Measurements from ENCODE around the gene KRTAP5-3.

KRTAP5-3 gene

DNA sequence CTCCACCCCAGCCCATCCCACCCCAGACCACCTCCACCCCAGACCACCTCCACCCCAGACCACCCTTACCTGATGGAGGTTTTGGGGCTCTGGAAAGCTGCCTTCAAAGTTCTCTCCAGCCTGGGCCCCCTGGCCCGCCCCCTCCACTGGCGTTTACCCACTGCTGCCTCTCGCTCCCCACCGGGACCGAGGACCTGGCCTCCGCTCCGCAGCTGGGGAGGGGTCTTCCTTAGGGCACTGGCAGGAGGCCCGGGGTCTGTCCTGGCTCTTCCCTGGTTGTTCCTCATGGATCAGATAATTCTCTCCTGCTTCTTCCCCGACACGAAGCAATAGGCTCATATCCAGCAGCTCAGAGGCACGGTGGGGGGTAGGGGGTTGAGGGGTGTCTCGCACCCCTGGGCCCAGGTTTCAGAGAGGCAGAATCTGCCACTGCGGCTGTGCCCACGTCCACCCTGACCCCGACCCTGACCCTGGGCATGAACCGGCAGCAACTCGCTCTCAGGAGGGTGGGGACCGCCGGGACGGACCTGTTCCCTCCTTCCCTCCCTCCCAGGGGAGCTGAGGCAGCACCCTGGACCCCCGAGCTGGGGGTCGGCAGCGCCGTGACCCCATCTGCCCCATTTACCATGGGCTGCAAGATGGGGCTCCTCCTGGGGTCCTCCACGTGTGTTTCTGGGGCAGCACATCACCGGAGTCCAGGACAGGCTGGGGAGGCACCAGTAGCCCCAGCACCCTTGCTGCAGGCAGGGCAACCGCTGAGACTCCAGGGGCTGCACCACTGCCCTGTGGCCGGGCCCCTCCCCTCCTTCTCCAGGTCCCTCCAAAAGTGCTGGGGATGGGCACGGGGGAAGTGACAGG, 34.3 kb upstream of the KRTAP5-3 start:
- DNase-seq, result no peak

DNA sequence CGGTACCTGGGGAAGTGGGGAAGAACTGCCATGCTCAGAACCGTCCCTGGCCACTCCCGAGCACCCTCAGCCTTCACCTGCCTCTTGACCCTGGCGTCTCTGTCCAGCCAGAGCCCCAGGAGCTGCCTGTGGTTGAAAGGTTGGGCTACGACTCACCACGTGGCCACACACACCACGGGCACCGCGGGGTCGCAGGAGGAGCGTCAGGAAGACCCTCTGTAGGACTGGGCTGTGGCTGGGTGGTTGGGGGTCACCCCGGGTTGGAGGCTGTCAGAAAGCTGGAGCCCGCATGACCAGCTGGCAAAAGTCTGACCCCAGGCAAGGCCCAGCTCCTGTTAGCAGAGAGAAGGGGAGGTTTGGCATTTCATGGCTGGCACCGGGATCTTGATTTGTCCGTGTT, 32.8 kb upstream of the KRTAP5-3 start:
- DNase-seq, result no peak

DNA sequence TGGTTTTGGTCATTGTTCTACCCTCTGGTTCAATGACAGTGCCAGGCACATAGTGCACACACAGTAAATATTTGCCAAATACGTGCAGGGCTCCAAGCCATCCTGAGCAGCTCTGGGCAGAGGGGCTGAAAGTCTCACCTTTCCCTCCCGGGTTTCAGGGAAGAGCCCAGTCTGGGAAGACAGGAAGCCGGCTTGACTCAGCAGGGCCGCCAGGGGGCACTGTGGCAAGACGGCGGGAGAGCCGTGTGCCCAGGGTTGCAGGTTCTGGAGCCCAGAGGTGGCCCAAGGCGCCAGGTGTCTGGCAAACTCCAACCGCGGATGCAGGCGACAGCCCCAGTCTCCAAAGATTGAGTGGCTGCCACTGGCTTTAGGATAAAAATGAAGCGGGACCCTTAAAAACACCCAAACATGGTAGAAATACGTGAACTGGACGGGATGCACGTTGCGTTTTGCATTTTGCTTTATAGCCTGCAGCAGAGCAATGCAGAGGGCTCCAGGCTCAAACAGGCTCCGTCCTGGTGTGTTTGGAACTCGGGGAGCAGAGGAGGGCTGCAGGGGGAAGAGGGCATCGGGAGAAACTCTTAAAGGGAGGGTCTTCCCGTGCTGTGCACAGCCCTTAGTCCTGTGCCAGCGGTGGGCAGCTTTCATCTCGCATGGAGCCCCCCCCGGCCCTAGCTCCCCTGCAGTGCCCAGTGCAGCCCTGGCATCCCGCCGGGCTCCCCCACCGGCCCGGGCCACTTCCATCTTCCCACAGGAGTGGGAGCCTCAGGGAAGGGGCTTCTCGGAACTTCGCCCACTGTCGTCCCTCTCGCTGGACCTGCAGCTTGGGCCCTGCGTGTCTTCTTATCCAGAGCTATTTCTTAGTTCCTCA, 32.0 kb upstream of the KRTAP5-3 start:
- peak; percentile 47 for DNase-seq

DNA sequence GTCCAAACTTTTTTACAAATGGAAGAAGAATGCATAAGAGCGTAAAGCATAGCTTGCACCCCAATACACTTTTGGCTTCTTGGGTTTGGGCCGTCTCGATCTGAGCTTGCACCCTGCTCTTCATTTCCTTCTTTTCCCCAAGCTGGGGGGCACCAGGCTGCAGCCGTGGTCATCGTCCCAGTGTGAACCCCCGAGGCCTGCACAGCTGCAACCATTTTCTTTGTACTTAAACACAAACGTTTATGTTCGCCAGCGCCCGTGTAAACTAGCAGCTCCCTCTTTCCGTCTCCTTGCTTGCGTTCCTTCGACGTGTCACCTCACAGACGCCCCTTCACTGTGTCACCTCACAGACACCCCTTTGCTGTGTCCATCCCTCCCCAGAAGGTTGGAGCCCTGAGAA, 31.4 kb upstream of the KRTAP5-3 start:
- DNase-seq, result no peak

DNA sequence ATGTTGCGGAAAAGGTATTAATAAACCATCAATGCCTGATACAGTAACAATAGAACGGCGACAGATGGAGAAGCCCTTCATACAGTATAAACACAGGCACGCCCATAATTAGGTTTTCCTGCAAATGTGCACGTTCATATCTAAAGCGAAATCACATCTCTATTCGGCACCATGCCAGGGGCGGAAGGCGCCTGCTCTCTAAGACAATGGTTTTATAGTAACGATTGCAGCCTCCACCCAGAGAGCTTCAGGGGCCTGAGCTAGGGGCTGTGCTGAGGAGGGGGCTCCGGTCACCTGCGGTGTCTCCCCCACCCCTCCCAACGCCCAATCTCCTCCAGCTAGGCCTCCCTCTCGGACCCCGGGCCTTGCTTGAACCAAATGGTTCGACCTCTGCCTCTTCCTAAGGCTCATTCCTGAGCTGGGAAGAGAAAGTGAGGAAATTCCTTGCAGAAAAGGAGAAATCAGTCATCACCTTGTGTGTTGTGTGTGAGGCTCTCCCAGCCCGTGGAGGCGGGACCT, 30.9 kb upstream of the KRTAP5-3 start:
- no peak for DNase-seq

DNA sequence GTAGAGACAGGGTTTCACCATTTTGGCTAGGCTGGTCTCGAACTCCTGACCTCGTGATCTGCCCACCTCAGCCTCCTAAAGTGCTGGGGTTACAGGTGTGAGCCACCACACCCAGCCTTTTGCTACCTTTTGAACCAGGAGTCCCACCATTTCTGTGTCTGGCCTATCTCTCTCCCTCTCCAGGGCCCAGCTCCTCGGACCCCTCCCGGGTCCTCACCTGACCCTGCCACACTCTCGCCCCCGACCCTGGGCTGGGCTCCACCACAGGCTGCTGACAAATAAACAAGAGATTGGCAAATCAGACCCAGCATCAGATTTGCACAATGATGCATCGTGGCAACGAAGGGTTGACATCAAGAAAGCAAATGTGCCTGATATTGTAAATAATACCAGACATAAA, 30.1 kb upstream of the KRTAP5-3 start:
- DNase-seq, result no peak

DNA sequence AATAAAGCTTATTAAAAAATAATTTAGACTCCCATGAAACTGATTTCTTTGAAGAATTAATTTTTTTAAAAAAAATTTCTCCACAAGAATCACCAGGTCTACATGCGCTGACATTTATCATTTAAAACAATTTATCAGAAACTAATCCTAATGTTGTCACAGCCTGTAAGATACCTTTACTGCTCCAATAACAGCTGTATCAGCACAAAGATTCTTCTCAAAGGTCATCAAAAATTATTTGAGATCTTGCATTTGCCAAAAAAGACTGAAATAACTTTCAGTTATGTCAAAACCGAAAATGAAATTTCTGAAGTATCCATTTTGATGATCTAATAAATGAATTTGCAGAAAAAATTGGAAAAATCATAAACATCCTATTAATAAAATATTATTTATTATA, 29.4 kb upstream of the KRTAP5-3 start:
- no peak for DNase-seq

DNA sequence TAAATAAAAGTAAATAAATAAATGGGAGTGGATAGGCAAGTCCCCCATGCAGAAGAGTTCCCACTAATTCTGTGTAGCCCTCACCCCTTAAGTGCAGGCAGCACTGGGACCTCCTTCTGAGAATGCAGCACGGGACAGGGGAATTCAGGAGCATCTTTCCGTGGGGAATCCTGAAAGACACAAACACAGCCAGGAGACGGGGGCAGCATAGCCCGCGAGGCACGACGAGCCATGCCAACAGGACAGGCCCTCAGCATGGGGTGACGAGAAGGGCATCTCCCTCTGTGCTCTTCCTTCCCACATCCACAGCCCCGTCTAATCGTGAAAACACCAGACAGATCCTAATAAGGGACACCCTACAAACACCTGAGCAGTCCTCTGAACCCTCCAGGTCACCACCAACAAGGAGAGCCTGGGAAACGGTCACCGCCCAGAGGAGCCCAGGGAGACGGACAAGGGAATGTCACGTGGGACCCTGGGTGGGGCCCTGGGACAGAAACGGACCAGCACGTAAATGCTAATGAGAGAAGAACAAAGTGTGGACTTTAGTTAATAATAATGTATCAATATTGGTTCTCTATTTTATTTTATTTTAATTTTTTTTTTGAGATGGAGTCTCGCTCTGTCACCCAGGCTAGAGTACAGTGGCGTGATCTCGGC, 28.2 kb upstream of the KRTAP5-3 start:
- no peak for DNase-seq

DNA sequence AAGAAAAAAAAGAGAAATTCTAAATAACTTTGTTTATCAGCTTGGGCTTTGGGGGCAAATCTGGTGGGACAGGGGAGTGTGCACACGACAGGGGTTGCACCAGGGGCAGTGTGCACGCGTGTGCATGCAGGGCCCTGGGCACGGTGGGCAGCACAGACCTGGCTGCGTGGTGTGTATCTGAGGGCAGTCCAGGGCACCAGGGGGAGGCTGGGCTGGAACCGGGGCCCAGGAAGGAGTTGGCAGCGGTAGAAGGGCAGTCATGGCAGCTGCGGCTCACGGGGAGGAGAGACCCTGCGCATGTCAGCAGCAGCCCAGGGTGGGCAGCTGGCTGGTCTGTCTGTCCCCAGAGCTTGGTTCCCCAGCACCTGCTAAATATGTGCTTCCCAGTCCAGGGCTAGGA, 25.6 kb upstream of the KRTAP5-3 start:
- DNase-seq, result no peak

DNA sequence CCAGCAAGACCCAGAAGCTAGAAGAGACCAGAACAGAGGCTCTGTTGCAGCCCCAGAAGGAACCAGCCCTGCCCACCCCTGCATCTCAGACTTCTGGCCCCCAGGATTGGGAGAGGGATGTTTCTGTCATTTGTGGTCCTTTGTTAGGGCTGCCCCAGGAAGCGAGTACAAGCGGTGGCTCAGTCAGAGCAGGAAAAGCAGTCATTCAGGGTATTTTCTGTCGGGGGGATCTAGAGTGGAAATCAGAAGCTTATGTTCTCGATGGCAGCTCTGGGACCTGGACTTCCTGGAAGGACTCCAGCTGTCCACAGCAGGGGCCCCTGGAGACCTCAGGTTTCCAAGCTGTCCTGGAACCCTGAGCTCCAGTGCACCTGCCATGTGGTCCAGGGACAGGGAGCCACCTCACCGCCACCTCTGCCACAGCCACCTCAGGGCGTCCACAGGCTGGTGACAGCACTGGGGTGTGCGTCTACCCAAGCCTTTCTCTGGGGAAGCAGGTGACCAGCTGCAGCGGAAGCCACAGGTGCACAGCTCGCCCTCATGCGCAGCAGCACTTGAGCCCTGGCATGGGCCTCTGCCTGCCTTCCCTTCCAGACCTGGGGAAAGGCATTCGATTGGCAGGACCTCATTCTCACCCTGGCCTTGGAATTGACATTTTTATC, 23.9 kb upstream of the KRTAP5-3 start:
- DNase-seq, result no peak

DNA sequence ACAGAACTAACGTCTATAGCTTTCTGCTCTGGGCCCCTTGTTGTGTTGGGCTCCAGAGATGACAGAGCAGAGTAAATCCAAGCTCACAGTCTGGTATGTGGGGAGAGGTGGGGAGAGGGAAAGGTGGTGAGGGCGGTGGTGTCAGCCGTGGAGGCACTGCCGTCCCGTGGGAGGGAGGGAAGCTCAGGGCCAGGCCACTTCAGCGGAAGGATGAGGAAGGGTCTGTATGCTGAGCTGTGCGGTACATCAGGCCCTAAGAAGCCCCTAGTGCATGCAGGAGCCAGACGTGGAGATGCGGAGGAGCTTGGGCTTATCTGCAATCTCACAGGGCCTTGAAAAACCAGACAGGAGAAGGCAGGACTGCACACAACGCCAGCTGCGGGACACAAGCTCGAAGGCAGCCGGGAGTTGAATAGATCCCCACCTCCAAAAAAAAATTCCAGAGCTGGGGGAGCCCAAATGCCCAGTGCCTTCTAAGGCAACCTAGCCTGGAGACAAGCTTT, 22.9 kb upstream of the KRTAP5-3 start:
- no peak for DNase-seq

DNA sequence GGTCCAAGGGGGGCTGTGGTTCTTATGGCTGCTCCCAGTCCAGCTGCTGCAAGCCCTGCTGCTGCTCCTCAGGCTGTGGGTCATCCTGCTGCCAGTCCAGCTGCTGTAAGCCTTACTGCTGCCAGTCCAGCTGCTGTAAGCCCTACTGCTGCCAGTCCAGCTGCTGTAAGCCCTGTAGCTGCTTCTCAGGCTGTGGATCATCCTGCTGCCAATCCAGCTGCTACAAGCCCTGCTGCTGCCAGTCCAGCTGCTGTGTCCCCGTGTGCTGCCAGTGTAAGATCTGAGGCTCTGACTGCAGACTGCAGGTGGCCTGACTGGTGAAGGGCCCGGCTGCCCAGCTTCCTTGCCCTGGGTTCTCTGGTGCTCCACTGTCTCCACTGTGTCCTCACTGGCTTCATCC, 22.0 kb upstream of the KRTAP5-3 start:
- DNase-seq, result no peak

DNA sequence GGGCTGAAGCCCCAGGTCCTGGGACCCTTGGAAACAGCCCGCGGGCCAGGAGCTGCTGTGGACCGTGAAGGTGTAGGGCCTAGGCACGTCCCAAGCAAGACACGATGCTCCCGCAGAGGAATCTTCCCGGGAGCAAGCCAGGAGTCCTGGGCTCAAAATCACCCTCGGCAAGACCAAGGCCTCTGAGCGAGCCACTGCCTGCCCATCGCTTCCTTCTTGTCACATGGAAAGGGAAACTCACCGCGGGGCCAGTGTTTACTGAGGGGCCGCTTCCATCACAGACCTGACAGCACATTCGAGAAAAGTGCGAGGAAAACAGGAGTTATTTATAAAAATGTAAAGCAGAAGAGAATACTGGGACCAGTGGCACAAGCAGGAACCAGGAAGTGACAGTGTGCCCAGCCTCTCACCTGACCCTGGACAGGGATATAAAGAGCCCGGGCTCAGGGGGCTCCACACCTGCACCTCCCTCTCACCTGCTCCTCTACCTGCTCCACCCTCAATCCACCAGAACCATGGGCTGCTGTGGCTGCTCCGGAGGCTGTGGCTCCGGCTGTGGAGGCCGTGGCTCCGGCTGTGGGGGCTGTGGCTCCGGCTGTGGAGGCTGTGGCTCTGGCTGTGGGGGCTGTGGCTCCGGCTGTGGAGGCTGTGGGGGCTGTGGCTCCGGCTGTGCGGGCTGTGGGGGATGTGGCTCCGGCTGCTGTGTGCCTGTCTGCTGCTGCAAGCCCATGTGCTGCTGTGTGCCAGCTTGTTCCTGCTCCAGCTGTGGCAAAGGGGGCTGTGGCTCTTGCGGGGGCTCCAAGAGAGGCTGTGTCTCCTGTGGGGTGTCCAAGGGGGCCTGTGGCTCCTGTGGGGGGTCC, 21.3 kb upstream of the KRTAP5-3 start, which contains the start of gene KRTAP5-5:
Gene KRTAP5-5 (plus strand): TSS at position 450 of the 860 bp plus-strand sequence. CDS start 66 bp downstream, at position 516.
- no peak for DNase-seq

DNA sequence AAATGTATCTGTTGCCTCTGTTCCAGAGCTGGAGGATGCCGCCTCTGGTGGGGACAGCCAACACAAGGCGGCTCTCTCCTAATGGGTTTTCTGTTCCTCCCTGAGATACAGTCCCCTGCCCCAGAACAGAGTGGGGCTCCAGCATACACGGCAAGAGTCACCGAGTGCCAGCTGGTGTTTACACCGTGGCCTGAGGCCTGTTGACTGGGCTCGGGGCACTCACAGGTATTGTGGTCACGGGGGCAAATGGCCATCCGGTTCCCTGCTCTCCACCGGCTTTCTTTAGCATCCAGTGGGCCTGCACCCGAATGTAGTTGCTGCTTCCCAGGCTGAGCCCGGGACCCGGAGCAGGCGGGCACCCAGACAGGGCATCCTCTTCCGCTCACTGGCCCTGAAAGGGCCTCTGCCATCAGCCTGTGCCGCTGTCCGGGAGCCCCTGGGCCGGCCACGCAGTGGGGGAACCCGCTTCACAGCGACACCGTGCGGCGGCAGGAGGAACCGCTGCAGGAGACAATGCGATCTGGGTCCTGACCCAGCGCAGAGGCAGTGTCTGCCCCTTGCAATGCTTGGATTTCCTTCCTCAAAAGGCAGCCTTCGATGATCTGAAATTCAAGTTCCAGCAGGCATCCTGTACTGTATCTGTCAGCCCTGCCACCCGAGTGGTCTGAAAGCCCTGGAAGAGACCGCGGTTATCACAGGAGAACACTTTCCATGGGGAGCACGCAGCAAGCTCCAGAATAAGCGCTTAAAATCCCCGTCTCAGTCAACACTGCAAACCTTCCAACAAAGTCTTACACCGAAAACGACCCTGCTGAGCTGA, 20.5 kb upstream of the KRTAP5-3 start:
- peak; percentile 73 for DNase-seq

DNA sequence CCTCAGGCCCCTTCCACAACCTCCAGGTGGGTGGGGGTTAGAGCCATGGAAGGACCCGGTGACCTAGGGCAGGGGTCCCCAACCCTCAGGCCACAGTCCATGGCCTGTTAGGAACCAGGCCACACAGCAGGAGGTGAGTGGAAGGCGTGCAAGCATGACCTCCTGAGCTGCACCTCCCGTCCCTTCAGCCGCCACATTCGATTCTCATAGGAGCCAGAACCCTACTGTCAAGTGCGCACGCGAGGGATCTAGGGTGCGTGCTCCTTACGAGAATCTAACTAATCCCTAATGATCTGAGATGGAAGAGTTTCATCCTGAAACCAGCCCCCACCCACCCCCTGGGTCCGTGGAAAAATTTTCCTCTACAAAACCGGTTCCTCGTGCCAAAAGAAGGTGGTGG, 17.3 kb upstream of the KRTAP5-3 start:
- DNase-seq, result no peak

DNA sequence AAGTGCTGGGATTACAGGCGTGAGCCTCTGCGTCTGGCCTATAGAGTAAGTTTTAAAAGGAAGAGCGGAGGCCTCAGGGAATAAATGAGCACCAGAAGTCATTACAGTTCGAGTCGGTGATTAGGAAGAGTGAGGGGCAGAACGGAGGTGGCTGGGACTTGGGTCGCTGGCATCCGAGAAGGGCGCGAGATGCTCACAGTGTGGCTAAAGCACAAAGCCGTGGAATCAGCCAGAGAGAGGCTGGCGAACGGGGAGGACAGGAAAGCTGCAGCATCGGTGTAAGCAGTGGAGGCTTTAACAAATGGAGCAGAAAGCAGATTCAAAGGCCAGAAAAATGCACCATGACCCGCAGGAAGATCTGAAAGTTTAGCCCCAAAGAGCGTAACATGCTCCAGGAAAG, 16.4 kb upstream of the KRTAP5-3 start:
- DNase-seq, result no peak

DNA sequence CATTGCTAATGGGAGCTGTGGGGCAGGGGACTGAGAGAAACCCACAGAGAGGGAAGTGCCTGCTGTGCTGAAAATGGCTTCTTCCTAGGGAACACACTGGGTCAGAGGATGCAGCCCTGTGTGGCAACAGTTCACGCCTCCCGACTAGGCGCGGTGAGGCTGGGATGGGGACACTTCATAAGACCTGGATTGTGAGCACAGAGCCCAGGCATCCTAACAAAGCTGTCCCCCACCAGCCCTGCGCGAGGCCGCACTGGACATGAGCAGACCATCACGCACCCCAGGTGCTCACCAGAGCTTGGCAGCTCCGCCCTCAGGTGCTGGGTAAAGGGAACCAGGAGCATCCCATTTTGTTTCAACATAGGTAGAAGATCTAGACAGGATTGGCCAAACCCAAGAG, 15.5 kb upstream of the KRTAP5-3 start:
- DNase-seq, result no peak

DNA sequence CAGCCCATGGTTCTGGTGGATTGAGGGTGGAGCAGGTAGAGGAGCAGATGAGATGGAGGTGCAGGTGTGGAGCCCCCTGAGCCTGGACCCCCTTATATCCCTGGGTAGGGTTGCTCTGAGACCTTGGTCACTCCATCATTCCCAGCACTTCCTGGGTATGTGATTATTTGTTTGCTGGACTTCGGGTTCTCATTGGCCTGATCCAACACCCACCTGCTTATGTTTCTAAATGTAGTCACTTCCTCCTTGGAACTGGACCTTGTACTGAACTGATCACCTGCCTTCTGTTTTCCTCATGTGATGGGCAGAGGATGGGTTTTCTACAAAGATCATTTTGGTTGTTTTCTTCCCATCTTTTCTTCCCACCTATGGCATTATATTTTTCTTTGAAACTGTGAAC, 13.8 kb upstream of the KRTAP5-3 start, which contains the start of gene KRTAP5-4:
Gene KRTAP5-4 (minus strand): TSS at position 53 of the 400 bp plus-strand sequence. CDS start 45 bp downstream, at position 8.
- no peak for DNase-seq

DNA sequence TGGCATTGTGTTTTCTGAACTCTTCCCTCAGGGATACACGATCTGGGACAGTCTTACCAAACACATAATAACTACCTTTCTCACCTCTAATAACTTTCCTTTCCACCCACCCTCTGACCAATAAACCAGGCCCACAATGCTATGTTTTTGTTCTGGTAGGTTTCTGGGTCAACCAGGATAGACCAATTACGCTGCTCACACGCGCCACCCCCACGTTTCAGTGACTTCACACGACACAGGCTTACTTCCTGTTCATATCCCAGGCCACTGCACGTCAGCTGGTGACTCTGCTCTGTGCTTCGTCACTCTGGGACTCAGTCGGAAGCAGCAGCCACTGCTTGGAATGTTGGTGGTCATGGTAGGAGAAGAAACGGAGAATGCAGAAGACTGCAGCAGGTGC, 11.2 kb upstream of the KRTAP5-3 start:
- DNase-seq, result no peak

DNA sequence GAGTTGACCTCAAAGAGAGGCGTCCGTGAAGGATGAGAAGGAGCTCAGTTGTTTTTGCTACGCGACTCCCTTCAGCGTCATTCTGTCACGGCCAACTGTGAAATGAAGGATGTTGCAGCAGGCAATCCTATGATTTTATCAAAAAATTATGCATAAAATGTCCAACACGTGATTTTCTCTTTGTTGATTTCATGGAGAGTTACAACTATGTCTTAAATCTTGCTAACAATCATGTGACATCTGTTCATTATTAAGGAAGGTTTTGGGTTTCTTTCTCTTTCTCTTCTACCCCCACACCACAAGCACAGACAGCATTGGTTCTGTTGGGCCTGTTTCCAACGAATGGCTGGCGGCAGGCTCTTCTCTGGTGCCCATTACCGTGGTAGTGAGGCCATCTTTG, 10.0 kb upstream of the KRTAP5-3 start:
- no peak for DNase-seq

All from activated CD4-positive, CD25-positive, alpha-beta regulatory T cell treated with anti-CD3 and anti-CD28 coated beads, Interleukin-2, amount 50 U/mL, for 72 hours (primary cell).